Osteoblast (primary cell): ENCODE data around the gene PPP4R2. TPM values are rescaled to one million over a fixed set of nuclear protein-coding genes. Genes with fewer than 3 reads are reported as not detected.

Experiments used
- DNase-seq: peaks from one replicate; pipeline ENCODE4 v3.0.0; 2011; ENCODE audit warnings: low spot score, mixed read lengths; ENCODE audit not compliant: insufficient read length; ENCODE audit errors: missing footprints
- H2AFZ ChIP-seq: 2 replicates; pipeline ENCODE4 v1.6.0; 2011; ENCODE audit warnings: mild to moderate bottlenecking, low read length
- H3K27ac ChIP-seq: 2 replicates; pipeline ENCODE4 v1.5.1; 2011; ENCODE audit warnings: mild to moderate bottlenecking, low read depth, low read length, moderate library complexity
- H3K27me3 ChIP-seq: 2 replicates; pipeline ENCODE4 v1.6.0; 2012; ENCODE audit warnings: mild to moderate bottlenecking, control low read depth, inconsistent platforms, low read length, moderate library complexity; ENCODE audit not compliant: insufficient read depth
- H3K36me3 ChIP-seq: 2 replicates; pipeline ENCODE4 v1.5.1; 2011; ENCODE audit warnings: mild to moderate bottlenecking, low read length, control low read depth, moderate library complexity; ENCODE audit not compliant: insufficient read depth
- H3K4me1 ChIP-seq: 2 replicates; pipeline ENCODE4 v1.5.1; 2011; ENCODE audit warnings: mild to moderate bottlenecking, low read length, control low read depth, moderate library complexity; ENCODE audit not compliant: insufficient read depth
- H3K4me2 ChIP-seq: 2 replicates; pipeline ENCODE4 v1.6.0; 2011; ENCODE audit warnings: mild to moderate bottlenecking, low read length; ENCODE audit not compliant: insufficient read depth
- H3K4me3 ChIP-seq: fragments of 200-600 bp; sonication (generic); 3 replicates; pipeline ENCODE4 v1.5.1; 2012; ENCODE audit warnings: mild to moderate bottlenecking, low read length, inconsistent platforms; ENCODE audit not compliant: insufficient read depth
- H3K79me2 ChIP-seq: 2 replicates; pipeline ENCODE4 v1.6.0; 2012; ENCODE audit warnings: mild to moderate bottlenecking, low read length, control low read depth, inconsistent platforms; ENCODE audit not compliant: insufficient read depth
- H3K9me3 ChIP-seq: 2 replicates; pipeline ENCODE4 v1.5.1; 2011; ENCODE audit warnings: low read depth, low read length, control low read depth
- H4K20me1 ChIP-seq: 2 replicates; pipeline ENCODE4 v1.6.0; 2012; ENCODE audit warnings: mild to moderate bottlenecking, low read length, control low read depth; ENCODE audit not compliant: insufficient read depth
- total RNA-seq: library from RNA; depleted of rRNA; stranded (reverse); fragments of >200 nt; gene quantifications from 2 replicates; pipeline ENCODE4 v1.2.3, GENCODE V29; 2012
- TF ChIP-seq, protein P1 (sequence below): IDR thresholded peaks from 2 replicates; pipeline ENCODE4 v1.5.1; 2011; ENCODE audit warnings: mild to moderate bottlenecking, low read depth, low read length, moderate library complexity; ENCODE audit errors: extremely low read depth

Gene PPP4R2
- total RNA-seq, 1 donor = 84.3 TPM

DNA sequence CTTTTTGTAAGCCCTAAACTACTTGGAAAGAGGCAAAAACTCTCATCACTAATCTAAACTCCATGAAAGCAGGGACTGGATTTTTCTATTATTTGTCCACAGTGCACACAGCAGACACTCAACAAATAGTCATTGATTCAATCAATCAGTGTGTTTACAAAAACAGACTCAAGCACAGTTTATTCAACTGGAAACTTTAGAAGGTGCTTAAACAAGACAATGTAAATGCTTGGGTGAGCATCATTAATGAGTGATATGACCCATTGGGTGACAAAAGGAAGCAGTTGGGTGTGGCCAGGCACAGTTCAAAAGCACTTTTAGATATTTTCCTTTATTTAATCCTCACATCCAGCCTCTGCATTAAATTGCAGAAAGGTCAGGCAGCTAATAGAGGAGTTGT lies 32.0 kb upstream of the PPP4R2 start:
- no peak overlapping the region for H2AFZ ChIP-seq
- H3K36me3 ChIP-seq = peaks cover 4% of the 10 kb centered on the region
- no peak overlapping the region for H3K27ac ChIP-seq
- H3K4me2 ChIP-seq = no peak overlapping the region
- H3K9me3 ChIP-seq = no peaks in the 10 kb centered on the region
- no peaks in the 10 kb centered on the region for H3K79me2 ChIP-seq
- DNase-seq = no peak
- no peaks in the 10 kb centered on the region for H4K20me1 ChIP-seq
- no peaks in the 10 kb centered on the region for H3K4me1 ChIP-seq
- H3K27me3 ChIP-seq = no peaks in the 10 kb centered on the region
- no peak overlapping the region for H3K4me3 ChIP-seq
- TF ChIP-seq, protein P1, sequence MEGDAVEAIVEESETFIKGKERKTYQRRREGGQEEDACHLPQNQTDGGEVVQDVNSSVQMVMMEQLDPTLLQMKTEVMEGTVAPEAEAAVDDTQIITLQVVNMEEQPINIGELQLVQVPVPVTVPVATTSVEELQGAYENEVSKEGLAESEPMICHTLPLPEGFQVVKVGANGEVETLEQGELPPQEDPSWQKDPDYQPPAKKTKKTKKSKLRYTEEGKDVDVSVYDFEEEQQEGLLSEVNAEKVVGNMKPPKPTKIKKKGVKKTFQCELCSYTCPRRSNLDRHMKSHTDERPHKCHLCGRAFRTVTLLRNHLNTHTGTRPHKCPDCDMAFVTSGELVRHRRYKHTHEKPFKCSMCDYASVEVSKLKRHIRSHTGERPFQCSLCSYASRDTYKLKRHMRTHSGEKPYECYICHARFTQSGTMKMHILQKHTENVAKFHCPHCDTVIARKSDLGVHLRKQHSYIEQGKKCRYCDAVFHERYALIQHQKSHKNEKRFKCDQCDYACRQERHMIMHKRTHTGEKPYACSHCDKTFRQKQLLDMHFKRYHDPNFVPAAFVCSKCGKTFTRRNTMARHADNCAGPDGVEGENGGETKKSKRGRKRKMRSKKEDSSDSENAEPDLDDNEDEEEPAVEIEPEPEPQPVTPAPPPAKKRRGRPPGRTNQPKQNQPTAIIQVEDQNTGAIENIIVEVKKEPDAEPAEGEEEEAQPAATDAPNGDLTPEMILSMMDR = no peak

DNA sequence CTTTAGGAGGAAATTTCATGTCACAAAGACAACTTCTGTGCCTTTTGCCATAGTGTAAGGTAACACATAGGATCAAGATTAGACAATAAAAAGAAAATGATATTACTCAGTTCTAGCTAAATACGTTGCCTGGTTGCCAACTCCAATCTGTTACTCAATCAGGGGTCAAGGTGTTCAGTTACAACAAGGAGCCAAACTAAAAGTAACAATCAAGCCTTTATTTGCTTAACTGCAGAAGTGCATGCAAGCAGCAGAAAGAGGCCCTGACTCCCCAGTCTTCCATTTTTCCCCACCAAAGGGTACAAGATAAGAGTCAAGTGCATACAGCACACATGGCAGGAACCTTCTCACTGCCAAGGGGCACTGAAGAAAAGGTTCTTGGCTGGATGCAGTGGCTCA lies 28.3 kb upstream of the PPP4R2 start:
- H3K9me3 ChIP-seq = no peaks in the 10 kb centered on the region
- H2AFZ ChIP-seq = no peak overlapping the region
- no peaks in the 10 kb centered on the region for H3K27me3 ChIP-seq
- H3K27ac ChIP-seq = no peak overlapping the region
- no peaks in the 10 kb centered on the region for H4K20me1 ChIP-seq
- DNase-seq = no peak
- H3K4me3 ChIP-seq = no peak overlapping the region
- no peaks in the 10 kb centered on the region for H3K4me1 ChIP-seq
- TF ChIP-seq, protein P1 = no peak
- H3K79me2 ChIP-seq = no peaks in the 10 kb centered on the region
- peaks cover 7% of the 10 kb centered on the region for H3K36me3 ChIP-seq
- H3K4me2 ChIP-seq = no peak overlapping the region

DNA sequence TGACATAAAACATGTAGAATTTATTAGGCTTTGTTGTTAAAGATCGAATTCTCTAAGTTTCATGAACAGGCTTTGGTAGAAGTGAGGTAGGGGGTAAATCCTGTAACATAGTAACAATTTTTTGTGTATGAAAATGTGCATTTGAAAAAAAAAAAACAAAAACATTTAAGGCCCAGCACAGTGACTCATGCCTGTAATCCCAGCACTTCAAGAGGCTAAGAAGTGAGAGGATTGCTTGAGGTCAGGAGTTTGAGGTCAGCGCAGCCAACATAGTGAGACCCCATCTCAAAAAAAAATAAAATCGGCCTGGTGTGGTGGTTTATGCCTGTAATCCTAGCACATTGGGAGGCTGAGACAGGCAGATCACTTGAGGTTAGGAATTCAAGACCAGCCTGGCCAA lies 26.8 kb upstream of the PPP4R2 start:
- no peaks in the 10 kb centered on the region for H3K9me3 ChIP-seq
- H3K79me2 ChIP-seq = no peaks in the 10 kb centered on the region
- H3K4me3 ChIP-seq = no peak overlapping the region
- no peaks in the 10 kb centered on the region for H4K20me1 ChIP-seq
- TF ChIP-seq, protein P1 = no peak
- no peak overlapping the region for H3K27ac ChIP-seq
- H3K36me3 ChIP-seq = peaks cover 7% of the 10 kb centered on the region
- H3K27me3 ChIP-seq = no peaks in the 10 kb centered on the region
- peak; percentile 3 for DNase-seq
- H3K4me2 ChIP-seq = no peak overlapping the region
- no peaks in the 10 kb centered on the region for H3K4me1 ChIP-seq
- H2AFZ ChIP-seq = no peak overlapping the region

DNA sequence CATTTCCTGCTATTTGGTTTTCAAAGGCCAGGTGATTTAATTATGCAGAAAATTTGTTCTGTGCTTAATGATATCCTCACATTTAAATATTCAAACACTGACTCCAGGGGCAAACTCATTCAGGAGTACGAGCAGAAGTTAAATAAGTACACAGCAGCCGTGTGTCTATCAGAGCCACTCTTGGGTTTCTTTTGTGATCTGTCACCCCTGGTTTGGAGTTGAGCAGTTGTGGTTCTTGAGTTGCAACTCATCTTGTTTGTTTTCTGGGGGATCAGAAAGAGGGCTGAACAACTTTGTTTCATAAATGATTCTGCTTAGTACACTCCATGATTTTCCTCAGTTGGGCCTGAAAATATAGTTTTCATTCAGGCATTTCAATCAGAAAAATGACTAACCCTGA lies 25.7 kb upstream of the PPP4R2 start:
- H3K79me2 ChIP-seq = no peaks in the 10 kb centered on the region
- DNase-seq = no peak
- no peaks in the 10 kb centered on the region for H3K27me3 ChIP-seq
- H3K27ac ChIP-seq = no peak overlapping the region
- H3K4me2 ChIP-seq = no peak overlapping the region
- H3K4me1 ChIP-seq = no peaks in the 10 kb centered on the region
- H3K36me3 ChIP-seq = peaks cover 7% of the 10 kb centered on the region
- no peak overlapping the region for H3K4me3 ChIP-seq
- no peaks in the 10 kb centered on the region for H3K9me3 ChIP-seq
- H4K20me1 ChIP-seq = no peaks in the 10 kb centered on the region
- H2AFZ ChIP-seq = no peak overlapping the region
- TF ChIP-seq, protein P1 = no peak
